Osteocyte (in vitro differentiated cells): ENCODE measurements around the gene GNA12. TPM values are rescaled to one million over a fixed set of nuclear protein-coding genes. Genes with fewer than 3 reads are reported as not detected.
"Not testable (repeated sequence)": the region's sequence is repeated elsewhere in the genome, so short reads cannot be mapped to it uniquely, and the experiment has no call there.

Experiments
- DNase-seq: peaks from one replicate; pipeline ENCODE4 v3.0.0; 2021; ENCODE audit warnings: mixed read lengths; ENCODE audit not compliant: unreplicated experiment; ENCODE audit errors: extremely low spot score
- H3K27ac Mint-ChIP-seq: one replicate; pipeline ENCODE4 v1.8.0; 2021; ENCODE audit warnings: mild to moderate bottlenecking, mixed read lengths; ENCODE audit not compliant: unreplicated experiment
- H3K27me3 Mint-ChIP-seq: one replicate; pipeline ENCODE4 v1.8.0; 2021; ENCODE audit warnings: mixed read lengths; ENCODE audit not compliant: unreplicated experiment
- H3K36me3 Mint-ChIP-seq: one replicate; pipeline ENCODE4 v1.8.0; 2021; ENCODE audit warnings: mixed read lengths; ENCODE audit not compliant: unreplicated experiment
- H3K4me1 Mint-ChIP-seq: one replicate; pipeline ENCODE4 v1.8.0; 2021; ENCODE audit warnings: mixed read lengths; ENCODE audit not compliant: unreplicated experiment
- H3K4me3 Mint-ChIP-seq: one replicate; pipeline ENCODE4 v1.8.0; 2021; ENCODE audit warnings: mild to moderate bottlenecking, moderate library complexity, mixed read lengths; ENCODE audit not compliant: unreplicated experiment
- H3K9me3 Mint-ChIP-seq: one replicate; pipeline ENCODE4 v1.8.0; 2021; ENCODE audit warnings: mixed read lengths; ENCODE audit not compliant: unreplicated experiment
- total RNA-seq: library from RNA; stranded (reverse); gene quantifications from 2 replicates; pipeline ENCODE4 v1.2.1, GENCODE V29; 2021
- TF ChIP-seq, protein P1 (sequence below): fragments of 200-600 bp; sonication (generic); IDR thresholded peaks from 2 replicates; pipeline ENCODE4 v1.5.0; 2021; ENCODE audit warnings: antibody characterized with exemption, mild to moderate bottlenecking, moderate library complexity

Gene GNA12
- total RNA-seq, 1 donor from 2014 or later: 69.5 TPM

DNA sequence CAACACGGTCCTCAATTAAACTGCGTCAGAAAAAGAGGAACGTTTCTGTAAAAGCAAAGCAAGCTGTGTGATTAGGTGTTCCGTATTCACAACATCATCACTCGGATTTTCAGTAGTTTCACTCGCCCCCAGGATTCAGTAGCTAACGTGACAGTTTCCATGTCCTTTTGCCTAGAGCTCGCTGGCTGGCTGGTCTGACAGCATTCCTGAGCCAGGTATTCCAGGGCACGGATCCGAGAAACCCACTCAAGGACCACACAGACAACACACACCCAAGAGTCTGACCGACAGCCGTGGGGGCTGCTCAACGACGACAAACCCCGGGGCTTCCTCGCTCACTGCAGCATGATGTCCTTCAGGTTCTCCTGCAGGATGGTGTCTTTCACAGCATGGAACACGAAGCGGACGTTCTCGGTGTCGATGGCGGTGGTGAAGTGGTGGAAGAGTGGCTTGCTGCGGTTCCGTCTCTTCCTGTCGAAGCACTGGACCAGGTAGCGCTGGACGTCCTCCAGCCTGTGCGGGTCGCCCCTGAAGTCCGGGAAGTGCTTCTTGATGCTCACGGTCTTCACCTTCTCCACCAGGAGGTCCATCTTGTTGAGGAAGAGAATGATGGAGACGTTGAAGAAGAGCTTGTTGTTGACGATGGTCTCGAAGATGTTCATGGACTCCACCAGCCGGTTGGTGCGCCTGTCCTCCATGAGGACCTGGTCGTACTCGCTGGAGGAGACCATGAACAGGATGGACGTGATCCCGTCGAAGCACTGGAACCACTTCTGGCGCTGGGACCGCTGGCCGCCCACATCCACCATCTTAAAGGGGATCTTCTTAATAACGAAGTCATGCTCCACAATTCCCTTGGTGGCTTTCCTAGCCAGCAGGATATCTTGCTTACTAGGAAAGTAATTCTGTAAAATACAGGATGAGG, 113.0 kb downstream of the GNA12 start:
- Mint-ChIP-seq H3K36me3 (peaks cover 46% of the 10 kb centered on the region), H3K27ac (peak overlapping the region; percentile 45), H3K9me3 (no peaks in the 10 kb centered on the region), H3K27me3 (no peaks in the 10 kb centered on the region), H3K4me3 (no peak overlapping the region), H3K4me1 (peaks cover 13% of the 10 kb centered on the region)
- TF ChIP-seq, protein P1, sequence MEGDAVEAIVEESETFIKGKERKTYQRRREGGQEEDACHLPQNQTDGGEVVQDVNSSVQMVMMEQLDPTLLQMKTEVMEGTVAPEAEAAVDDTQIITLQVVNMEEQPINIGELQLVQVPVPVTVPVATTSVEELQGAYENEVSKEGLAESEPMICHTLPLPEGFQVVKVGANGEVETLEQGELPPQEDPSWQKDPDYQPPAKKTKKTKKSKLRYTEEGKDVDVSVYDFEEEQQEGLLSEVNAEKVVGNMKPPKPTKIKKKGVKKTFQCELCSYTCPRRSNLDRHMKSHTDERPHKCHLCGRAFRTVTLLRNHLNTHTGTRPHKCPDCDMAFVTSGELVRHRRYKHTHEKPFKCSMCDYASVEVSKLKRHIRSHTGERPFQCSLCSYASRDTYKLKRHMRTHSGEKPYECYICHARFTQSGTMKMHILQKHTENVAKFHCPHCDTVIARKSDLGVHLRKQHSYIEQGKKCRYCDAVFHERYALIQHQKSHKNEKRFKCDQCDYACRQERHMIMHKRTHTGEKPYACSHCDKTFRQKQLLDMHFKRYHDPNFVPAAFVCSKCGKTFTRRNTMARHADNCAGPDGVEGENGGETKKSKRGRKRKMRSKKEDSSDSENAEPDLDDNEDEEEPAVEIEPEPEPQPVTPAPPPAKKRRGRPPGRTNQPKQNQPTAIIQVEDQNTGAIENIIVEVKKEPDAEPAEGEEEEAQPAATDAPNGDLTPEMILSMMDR: no peak
- peak; percentile 76 for DNase-seq

DNA sequence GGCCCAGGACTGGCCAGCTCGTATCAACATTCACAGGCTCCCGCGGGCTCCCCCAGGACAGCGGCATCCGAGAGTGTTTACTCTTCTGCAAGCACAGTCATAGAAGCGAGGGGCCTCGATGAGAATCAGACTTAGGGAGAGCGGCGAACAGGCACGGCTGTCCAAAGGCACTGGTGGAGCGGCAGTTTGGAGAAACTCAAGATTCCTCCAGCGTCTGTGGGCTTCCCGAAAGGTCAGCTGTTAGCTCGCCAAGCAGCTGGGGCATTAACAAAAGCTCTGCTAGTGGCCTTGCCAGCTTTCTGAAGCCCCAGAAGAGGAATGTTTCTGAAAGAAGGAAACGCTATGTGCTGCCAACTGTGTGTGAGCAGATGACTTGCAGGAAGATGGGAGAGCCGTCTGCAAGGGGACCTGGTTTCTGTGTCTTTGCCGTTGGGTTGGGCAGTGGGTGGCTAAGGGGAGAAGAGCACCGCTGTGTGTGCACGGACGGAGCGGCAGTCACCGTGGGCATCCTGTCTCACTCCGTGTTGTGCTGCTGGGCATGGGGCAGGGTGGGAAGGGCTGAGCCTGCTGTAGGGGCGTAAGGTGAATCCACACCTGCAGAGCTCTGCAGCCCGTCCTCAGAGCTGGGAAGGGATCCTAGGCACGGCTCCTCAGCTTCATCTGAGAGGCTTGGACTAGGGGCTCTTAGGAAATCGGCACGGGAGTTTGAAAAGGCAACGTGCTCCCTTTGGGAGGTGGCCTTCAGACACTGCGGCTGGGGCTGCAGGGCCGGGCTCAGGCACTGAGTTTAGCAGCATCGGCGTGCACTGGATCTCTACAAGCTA, 114.0 kb downstream of the GNA12 start:
- Mint-ChIP-seq H3K4me1 (peaks cover 13% of the 10 kb centered on the region), H3K36me3 (peaks cover 46% of the 10 kb centered on the region), H3K4me3 (no peak overlapping the region), H3K27ac (peak overlapping the region; percentile 1), H3K9me3 (no peaks in the 10 kb centered on the region), H3K27me3 (no peaks in the 10 kb centered on the region)
- TF ChIP-seq, protein P1: no peak
- no peak for DNase-seq

DNA sequence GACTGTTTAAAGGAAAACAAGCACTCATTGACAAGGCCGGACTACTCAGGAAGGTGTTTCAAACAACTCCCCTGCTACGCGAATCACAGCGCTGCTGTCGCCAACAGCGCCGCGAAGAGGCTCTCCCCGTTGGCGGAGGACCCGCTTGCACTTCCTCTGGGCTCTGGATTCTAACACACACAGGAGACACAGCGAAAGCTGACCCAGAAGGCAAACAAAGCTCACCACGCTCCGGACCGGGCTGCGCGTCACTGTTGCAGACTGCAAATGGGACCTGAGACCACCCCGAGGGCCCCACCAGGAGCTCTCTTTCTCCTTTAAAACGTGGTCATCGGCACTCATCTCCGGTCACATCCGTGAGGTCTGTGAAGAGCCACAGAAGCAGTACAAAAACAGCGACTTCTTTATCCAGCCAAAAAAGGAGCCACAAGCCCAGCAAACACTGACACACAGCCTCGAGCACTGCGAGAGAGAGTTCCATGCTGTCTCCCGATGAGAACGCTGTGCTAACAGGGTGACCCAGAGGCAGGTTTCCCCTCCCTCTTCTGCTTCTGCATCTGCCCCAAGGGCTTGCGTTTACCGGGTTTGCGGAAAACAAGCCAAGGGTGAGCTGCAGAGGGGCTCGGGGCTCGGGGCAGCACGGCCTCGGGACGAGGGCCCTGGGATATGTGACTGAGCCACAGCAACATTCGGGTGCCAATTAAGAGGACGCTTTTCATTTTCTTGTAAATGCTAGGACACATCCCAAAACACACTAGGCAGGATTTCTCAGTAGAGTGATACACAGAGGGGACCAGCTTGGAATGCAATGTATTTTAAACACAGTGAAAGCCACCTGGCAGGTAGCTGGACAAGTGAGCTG, 114.8 kb downstream of the GNA12 start:
- Mint-ChIP-seq H3K9me3 (no peaks in the 10 kb centered on the region), H3K4me1 (peaks cover 13% of the 10 kb centered on the region), H3K27me3 (no peaks in the 10 kb centered on the region), H3K36me3 (peaks cover 46% of the 10 kb centered on the region), H3K4me3 (no peak overlapping the region), H3K27ac (peak overlapping the region; percentile 23)
- no peak for DNase-seq
- TF ChIP-seq, protein P1: no peak

DNA sequence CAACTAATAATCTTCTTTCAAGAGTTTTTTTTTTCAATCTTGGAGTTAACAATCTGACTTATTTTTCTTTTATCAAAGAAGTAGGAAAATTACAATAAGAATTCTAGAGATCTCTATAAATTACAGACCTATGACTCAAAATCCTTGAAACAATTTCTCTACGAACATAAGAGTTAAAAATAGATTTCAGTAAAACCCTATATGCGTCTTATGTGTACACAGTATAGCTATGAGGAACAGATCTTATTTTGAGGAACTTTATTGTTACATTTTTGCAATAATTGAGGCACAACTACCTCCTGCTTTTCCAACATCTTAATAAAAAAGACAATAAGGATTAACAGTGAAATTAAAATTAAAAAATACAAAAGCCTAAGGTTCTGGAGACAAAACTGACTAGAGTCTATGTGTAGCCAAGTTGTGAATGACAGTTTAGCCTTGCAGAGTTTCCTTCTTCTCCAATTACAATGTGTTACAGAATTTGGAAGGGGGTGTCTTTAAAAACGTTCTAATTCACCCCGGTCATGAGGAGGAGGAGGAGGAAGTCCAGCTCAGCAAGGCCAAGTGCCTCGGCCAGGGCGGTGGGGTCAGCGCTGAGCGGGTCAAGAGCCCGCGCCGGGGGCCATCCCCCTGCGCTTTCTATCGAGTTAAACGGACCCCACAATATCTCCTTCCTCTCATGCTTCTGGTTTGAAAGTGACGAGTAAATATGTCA, 115.6 kb downstream of the GNA12 start:
- Mint-ChIP-seq H3K4me3 (no peak overlapping the region), H3K9me3 (no peaks in the 10 kb centered on the region), H3K27ac (peak overlapping the region; percentile 69), H3K36me3 (peaks cover 48% of the 10 kb centered on the region), H3K4me1 (peaks cover 13% of the 10 kb centered on the region), H3K27me3 (no peaks in the 10 kb centered on the region)
- TF ChIP-seq, protein P1: no peak
- DNase-seq: no peak

DNA sequence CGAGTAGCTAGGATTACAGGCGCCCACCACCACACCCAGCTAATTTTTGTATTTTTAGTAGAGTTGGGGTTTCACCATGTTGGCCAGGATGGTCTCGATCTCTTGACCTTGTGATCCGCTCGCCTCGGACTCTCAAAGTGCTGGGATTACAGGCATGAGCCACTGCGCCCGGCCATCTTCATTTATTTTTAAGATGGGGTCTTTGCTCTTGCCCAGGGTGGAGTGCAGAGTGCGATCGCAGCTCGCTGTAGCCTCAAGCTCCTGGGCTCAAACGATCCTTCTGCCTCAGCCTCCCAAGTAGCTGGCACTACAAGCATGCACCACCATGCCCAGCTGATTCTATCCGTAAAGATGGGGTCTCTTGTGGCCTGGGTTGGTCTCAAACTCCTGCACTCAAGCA, 116.9 kb downstream of the GNA12 start:
- H3K27me3 Mint-ChIP-seq, DNase-seq, H3K9me3 Mint-ChIP-seq, H3K4me3 Mint-ChIP-seq, H3K27ac Mint-ChIP-seq: not testable (repeated sequence)
- Mint-ChIP-seq H3K36me3 (peaks cover 37% of the 10 kb centered on the region), H3K4me1 (peaks cover 13% of the 10 kb centered on the region)
